ENCODE results near the gene ZNF574. TPM values are rescaled to one million over a fixed set of nuclear protein-coding genes. Genes with fewer than 3 reads are reported as not detected.
A peak's percentile ranks its signal among the peaks of the same experiment; 100 is the strongest.

The ZNF574 gene
- total and polyA plus RNA-seq, 8 donors: 9.4 to 15.4 (median 12.7) TPM

GRCh38 chr19:42079886-42080763 is 4.2 kb downstream of the ZNF574 start:
- no peaks in the 10 kb centered on the region for H3K27me3 ChIP-seq
- H3K9me3 ChIP-seq: no peaks in the 10 kb centered on the region
- peaks cover 12 to 19% of the 10 kb centered on the region in 2 donors for H3K4me1 ChIP-seq
- no peak overlapping the region for H3K4me3 ChIP-seq
- peaks cover 0 to 48% of the 10 kb centered on the region in 2 donors for H3K36me3 ChIP-seq
- no peak for ATAC-seq
- TF ChIP-seq CTCF (IDR thresholded peaks at IDR 0.05): no peak
- intact Hi-C loops (cut with DNase I): no loop called here
- no peak overlapping the region for H3K27ac ChIP-seq
- peak in 1 of 4 donors; percentile 69 for DNase-seq

DNA sequence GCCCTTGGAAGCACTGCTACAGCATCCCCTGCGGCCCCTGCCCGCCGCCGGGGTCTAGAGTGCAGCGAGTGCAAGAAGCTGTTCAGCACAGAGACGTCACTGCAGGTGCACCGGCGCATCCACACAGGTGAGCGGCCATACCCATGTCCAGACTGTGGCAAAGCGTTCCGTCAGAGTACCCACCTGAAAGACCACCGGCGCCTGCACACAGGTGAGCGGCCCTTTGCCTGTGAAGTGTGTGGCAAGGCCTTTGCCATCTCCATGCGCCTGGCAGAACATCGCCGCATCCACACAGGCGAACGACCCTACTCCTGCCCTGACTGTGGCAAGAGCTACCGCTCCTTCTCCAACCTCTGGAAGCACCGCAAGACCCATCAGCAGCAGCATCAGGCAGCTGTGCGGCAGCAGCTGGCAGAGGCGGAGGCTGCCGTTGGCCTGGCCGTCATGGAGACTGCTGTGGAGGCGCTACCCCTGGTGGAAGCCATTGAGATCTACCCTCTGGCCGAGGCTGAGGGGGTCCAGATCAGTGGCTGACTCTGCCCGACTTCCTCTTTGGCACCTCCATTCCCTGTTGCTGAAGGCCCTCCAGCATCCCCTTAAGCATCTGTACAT is 4.9 kb downstream of the ZNF574 start:
- Histone ChIP-seq H3K4me1 (peaks cover 12 to 18% of the 10 kb centered on the region in 2 donors), H3K27me3 (no peaks in the 10 kb centered on the region), H3K9me3 (no peaks in the 10 kb centered on the region), H3K27ac (no peak overlapping the region), H3K36me3 (peaks cover 0 to 48% of the 10 kb centered on the region in 2 donors), H3K4me3 (no peak overlapping the region)
- ATAC-seq (no peak), DNase-seq (no peak)
- TF ChIP-seq CTCF (IDR thresholded peaks at IDR 0.05): no peak
- intact Hi-C loops (cut with DNase I): no loop called here

- peak in 1 of 2 donors; percentile 9 for TF ChIP-seq CTCF (IDR thresholded peaks at IDR 0.05)
- H3K36me3 ChIP-seq: peaks cover 0 to 48% of the 10 kb centered on the region in 2 donors
- H3K27me3 ChIP-seq: no peaks in the 10 kb centered on the region
- H3K9me3 ChIP-seq: no peaks in the 10 kb centered on the region
- H3K27ac ChIP-seq: no peak overlapping the region
- H3K4me1 ChIP-seq: peaks cover 10 to 15% of the 10 kb centered on the region in 2 donors
- intact Hi-C loops (cut with DNase I): no loop called here
- no peak overlapping the region for H3K4me3 ChIP-seq
- ATAC-seq: peak; percentile 58
- no peak for DNase-seq
Measured at GRCh38 chr19:42081584-42082203, 5.7 kb downstream of the ZNF574 start.

DNA sequence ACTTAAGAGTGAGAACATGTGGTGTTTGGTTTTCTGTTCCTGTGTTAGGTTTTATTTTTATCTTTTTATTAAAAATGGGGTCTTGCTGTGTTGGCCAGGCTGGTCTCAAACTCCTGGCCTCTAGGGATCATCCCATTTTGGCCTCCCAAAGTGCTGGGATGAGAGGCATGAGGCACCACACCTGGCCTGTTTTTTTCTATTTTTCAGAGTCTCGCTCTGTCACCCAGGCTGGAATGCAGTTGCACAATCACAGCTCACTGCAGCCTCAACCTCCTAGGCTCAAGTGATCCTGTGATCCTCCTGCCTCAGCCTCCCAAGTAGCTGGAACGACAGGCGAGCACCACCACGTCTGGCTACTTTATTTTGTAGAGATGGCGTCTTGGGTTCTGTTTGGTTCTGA is 7.6 kb downstream of the ZNF574 start:
- no peak for ATAC-seq
- no peaks in the 10 kb centered on the region for H3K9me3 ChIP-seq

More for the DNA sequence above, 7.6 kb downstream of the ZNF574 start:
- no peak for DNase-seq
- Histone ChIP-seq H3K27me3 (no peaks in the 10 kb centered on the region), H3K4me1 (no peaks in the 10 kb centered on the region), H3K4me3 (no peak overlapping the region), H3K36me3 (peaks cover 0 to 43% of the 10 kb centered on the region in 2 donors), H3K27ac (no peak overlapping the region)
- no peak for TF ChIP-seq CTCF (IDR thresholded peaks at IDR 0.05)
- intact Hi-C loops (cut with DNase I): no loop called here
